ENCODE measurements around the gene ZDHHC8. TPM values are rescaled to one million over a fixed set of nuclear protein-coding genes. Genes with fewer than 3 reads are reported as not detected.

Gene ZDHHC8
- total RNA-seq, 1 donor from 2014 or later = 22.6 TPM

DNA sequence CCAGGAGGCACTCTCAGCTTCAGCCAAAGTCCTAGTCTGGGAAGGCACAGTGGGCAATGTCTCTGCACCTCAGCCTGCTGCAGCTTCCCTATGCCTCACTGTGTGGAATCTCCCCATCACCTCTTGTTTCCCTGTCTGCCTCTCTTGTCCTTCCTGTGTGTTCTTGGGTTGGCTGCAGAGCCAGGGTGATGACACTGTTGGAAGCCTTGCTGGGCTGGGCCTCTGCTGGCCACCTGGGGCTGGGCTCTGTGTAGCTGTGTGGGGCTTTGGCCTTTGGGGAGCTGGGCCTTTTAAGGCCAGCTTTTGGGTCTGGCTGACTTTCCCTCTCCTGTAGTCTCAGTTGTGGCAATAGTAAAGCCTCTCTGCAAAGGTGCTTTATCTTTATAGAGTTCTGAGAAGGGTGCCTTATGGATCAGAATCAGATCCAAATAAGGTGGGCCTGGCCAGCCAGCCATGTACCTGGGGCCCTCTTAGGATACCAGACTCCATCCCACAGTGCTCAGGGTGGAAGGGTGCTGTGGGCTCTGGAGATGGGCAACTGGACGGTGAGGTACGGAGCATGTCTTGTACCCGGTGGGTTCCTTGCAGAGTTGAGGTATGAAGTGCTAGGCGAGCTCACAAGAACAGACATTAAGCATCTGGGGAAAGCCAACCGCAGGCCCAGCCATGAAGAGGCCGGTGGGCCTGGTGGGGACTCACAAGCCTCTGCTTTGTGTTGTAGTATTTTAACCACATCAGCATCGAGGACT lies 26.0 kb upstream of the ZDHHC8 start:
- Histone ChIP-seq H3K36me3 (peaks cover 0 to 70% of the 10 kb centered on the region in 2 donors), H3K4me3 (no peak overlapping the region)

DNA sequence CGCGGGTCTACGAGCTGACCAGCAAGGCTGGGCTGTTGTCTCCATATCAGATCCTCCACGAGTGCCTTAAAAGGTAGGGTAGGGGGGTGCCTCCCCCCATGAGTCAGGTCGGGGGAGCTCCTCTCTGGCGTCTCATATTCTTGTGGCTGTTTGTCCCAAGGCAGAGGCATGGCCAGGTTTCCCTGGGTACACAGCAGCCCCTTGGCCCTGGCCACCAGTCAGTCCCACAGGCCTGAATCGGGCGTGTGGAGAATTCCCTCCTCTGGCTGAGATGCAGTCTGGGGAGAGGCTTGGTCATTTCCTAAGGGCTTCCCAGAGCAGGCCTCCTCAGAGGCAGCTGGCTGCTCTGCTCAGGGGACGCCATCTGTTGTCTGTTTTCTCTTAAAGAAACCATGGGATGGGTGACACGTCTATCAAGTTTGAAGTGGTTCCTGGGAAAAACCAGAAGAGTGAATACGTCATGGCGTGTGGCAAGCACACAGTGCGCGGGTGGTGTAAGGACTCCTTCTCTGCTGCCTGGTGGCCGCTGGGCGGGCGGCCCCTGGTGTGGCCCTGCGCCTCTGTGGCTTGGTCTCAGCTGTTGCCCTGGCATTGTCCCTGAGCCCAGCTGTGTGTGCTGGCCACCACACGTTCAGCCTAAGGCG lies 25.3 kb upstream of the ZDHHC8 start:
- Histone ChIP-seq H3K36me3 (peaks cover 0 to 70% of the 10 kb centered on the region in 2 donors), H3K27ac (no peak overlapping the region), H3K4me1 (no peaks in the 10 kb centered on the region), H3K9me3 (no peaks in the 10 kb centered on the region), H3K4me3 (no peak overlapping the region), H3K27me3 (no peaks in the 10 kb centered on the region)
- TF ChIP-seq, protein P1, sequence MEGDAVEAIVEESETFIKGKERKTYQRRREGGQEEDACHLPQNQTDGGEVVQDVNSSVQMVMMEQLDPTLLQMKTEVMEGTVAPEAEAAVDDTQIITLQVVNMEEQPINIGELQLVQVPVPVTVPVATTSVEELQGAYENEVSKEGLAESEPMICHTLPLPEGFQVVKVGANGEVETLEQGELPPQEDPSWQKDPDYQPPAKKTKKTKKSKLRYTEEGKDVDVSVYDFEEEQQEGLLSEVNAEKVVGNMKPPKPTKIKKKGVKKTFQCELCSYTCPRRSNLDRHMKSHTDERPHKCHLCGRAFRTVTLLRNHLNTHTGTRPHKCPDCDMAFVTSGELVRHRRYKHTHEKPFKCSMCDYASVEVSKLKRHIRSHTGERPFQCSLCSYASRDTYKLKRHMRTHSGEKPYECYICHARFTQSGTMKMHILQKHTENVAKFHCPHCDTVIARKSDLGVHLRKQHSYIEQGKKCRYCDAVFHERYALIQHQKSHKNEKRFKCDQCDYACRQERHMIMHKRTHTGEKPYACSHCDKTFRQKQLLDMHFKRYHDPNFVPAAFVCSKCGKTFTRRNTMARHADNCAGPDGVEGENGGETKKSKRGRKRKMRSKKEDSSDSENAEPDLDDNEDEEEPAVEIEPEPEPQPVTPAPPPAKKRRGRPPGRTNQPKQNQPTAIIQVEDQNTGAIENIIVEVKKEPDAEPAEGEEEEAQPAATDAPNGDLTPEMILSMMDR (IDR thresholded peaks at IDR 0.05) = no peak
- TF ChIP-seq POLR2AphosphoS5 (IDR thresholded peaks at IDR 0.05; ENCODE audit: insufficient read depth in 1 of 2, low read depth in 1 of 2) (no peak), POLR2A (IDR thresholded peaks at IDR 0.05) (no peak)
- DNase-seq (ENCODE audit: extremely low spot score in 2 of 2) = no peak
- intact Hi-C loops (cut with DNase I) = no loop called here

More for the DNA sequence above, 26.0 kb upstream of the ZDHHC8 start:
- Histone ChIP-seq H3K4me1 (no peaks in the 10 kb centered on the region), H3K27me3 (no peaks in the 10 kb centered on the region), H3K27ac (no peak overlapping the region), H3K9me3 (no peaks in the 10 kb centered on the region)
- DNase-seq (ENCODE audit: extremely low spot score in 2 of 2) = no peak
- TF ChIP-seq POLR2A (IDR thresholded peaks at IDR 0.05) = no peak
- TF ChIP-seq, protein P1 (IDR thresholded peaks at IDR 0.05) = no peak
- TF ChIP-seq POLR2AphosphoS5 (IDR thresholded peaks at IDR 0.05; ENCODE audit: insufficient read depth in 1 of 2, low read depth in 1 of 2) = no peak
- intact Hi-C loops (cut with DNase I) = no loop called here

DNA sequence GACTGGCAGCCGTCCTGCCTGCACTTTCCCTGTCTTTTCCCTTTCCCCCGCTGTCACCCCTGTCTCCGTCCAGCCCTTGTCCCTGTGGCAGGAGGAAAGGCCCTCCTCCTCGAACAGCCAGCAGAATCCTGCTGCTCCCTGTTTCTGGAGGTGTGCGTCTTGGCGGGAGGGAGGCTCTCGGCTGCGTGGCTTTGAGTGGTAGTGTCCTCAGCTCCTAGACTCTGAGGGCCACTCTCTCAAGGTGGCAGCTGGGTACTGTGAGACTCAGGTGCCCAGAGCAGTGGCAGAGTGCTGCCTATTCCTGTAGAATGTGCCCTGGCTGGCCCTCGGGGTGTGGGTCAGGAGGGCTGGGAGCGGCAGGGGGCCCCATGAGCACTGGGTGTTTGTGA lies 24.8 kb upstream of the ZDHHC8 start:
- no peak for DNase-seq (ENCODE audit: extremely low spot score in 2 of 2)
- Histone ChIP-seq H3K36me3 (peaks cover 0 to 72% of the 10 kb centered on the region in 2 donors), H3K27me3 (no peaks in the 10 kb centered on the region), H3K4me1 (no peaks in the 10 kb centered on the region), H3K4me3 (no peak overlapping the region), H3K27ac (no peak overlapping the region), H3K9me3 (no peaks in the 10 kb centered on the region)
- intact Hi-C loops (cut with DNase I) = no loop called here
- TF ChIP-seq POLR2AphosphoS5 (IDR thresholded peaks at IDR 0.05; ENCODE audit: insufficient read depth in 1 of 2, low read depth in 1 of 2) (no peak), POLR2A (IDR thresholded peaks at IDR 0.05) (no peak)
- TF ChIP-seq, protein P1 (IDR thresholded peaks at IDR 0.05) = no peak

DNA sequence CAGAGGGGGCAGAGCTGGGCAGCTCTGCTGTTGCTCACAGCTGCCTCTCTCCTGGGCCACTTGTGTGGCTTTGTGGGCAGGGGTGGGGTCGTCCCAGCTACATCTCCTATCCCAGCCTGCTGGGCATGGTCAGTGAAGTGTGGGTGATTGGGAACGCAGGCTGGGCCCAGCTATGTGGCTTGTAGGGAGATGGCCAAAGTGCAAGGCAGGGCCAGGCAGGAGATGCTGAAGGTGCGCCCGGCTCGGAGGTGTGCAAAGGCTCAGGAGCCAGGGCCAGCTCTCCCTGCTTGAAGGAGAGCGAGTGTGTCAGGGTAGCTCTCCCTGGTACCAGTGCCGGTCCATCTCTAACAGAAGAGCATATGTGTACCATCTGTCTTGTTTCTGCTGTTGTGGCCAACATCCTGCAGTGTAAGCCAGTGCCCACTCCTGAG lies 24.1 kb upstream of the ZDHHC8 start:
- peaks cover 0 to 77% of the 10 kb centered on the region in 2 donors for H3K36me3 ChIP-seq
- intact Hi-C loops (cut with DNase I) = no loop called here
- H3K4me1 ChIP-seq = no peaks in the 10 kb centered on the region
- H3K9me3 ChIP-seq = no peaks in the 10 kb centered on the region
- no peak overlapping the region for H3K27ac ChIP-seq
- H3K27me3 ChIP-seq = no peaks in the 10 kb centered on the region
- no peak for DNase-seq (ENCODE audit: extremely low spot score in 2 of 2)
- TF ChIP-seq, protein P1 (IDR thresholded peaks at IDR 0.05) = no peak
- TF ChIP-seq POLR2A (IDR thresholded peaks at IDR 0.05) = no peak
- TF ChIP-seq POLR2AphosphoS5 (IDR thresholded peaks at IDR 0.05; ENCODE audit: insufficient read depth in 1 of 2, low read depth in 1 of 2) = no peak
- H3K4me3 ChIP-seq = no peak overlapping the region

All from vagina (tissue), 2 donors.